Lung (tissue), 12 donors: ENCODE measurements around the gene DTYMK. TPM values are rescaled to one million over a fixed set of nuclear protein-coding genes. Genes with fewer than 3 reads are reported as not detected.

Source experiments
- ATAC-seq: fragments of 200-7000 bp; cut with Tn5 transposase; one replicate; pipeline ENCODE4 v1.9.1; 2020; ENCODE audit warnings: moderate number of reproducible peaks; ENCODE audit not compliant: insufficient read depth, low FRiP score
- DNase-seq, 3 donors: peaks; one replicate each; pipeline ENCODE4 v3.0.0-alpha.2; 2013 to 2017
- H3K27ac ChIP-seq, 2 donors: one replicate each; pipeline ENCODE4 v1.5.1; 2013; ENCODE audit warnings: mild to moderate bottlenecking in 2 of 2, moderate library complexity in 2 of 2, control low read depth in 1 of 2, inconsistent platforms in 1 of 2, low read depth in 1 of 2, low read length in 1 of 2
- H3K27me3 ChIP-seq, 3 donors: one replicate each; pipeline ENCODE4 v1.5.1; 2013; ENCODE audit warnings: low read length in 2 of 3; ENCODE audit not compliant: control insufficient read depth in 3 of 3, insufficient read depth in 3 of 3
- H3K36me3 ChIP-seq, 4 donors: one replicate each; pipeline ENCODE4 v1.5.1; 2013; ENCODE audit warnings: low read length in 4 of 4, mild to moderate bottlenecking in 1 of 4, moderate library complexity in 1 of 4; ENCODE audit not compliant: control insufficient read depth in 4 of 4, insufficient read depth in 4 of 4
- H3K4me1 ChIP-seq, 5 donors: one replicate each; pipeline ENCODE4 v1.5.1; 2013; ENCODE audit warnings: low read length in 5 of 5, mild to moderate bottlenecking in 2 of 5, moderate library complexity in 1 of 5; ENCODE audit not compliant: control insufficient read depth in 5 of 5, insufficient read depth in 5 of 5
- H3K4me3 ChIP-seq: one replicate; pipeline ENCODE4 v1.5.1; 2013; ENCODE audit warnings: mild to moderate bottlenecking, control low read depth, moderate library complexity
- H3K9ac ChIP-seq, 2 donors: one replicate each; pipeline ENCODE4 v1.5.1; 2013; ENCODE audit warnings: low read length in 2 of 2, control low read depth in 1 of 2; ENCODE audit not compliant: insufficient read depth in 1 of 2
- H3K9me3 ChIP-seq, 4 donors: one replicate each; pipeline ENCODE4 v1.5.1; 2013; ENCODE audit warnings: low read length in 3 of 4, mild to moderate bottlenecking in 1 of 4, moderate library complexity in 1 of 4; ENCODE audit not compliant: control insufficient read depth in 4 of 4, insufficient read depth in 3 of 4
- CTCF ChIP-seq: IDR thresholded peaks from 2 replicates; pipeline ENCODE4 v1.5.1; 2012; ENCODE audit warnings: mild to moderate bottlenecking; ENCODE audit errors: control extremely low read depth, extremely low read depth
- WGBS, 2 donors: extraction: QIAGEN DNeasy Blood & Tissue Kit; methylation state at CpG; one replicate each; pipeline ENCODE4 v1.1.7; 2013; 5-methylcytosine and 5-hydroxymethylcytosine counted together
- polyA plus RNA-seq, 2 donors: library from polyadenylated mRNA; stranded (reverse); fragments of 200-250 nt; gene quantifications; one replicate each; pipeline ENCODE4 v1.2.1, GENCODE V29; 2013
- total RNA-seq, 2 donors: library from RNA; depleted of rRNA in 1 of 2; stranded (reverse); fragments of >200 nt in 1 of 2; gene quantifications; one replicate each; pipeline ENCODE4 v1.2.1, GENCODE V29; 2014 to 2021
- donor health status: control.
- donor health status: control.
- donor health status: Bipolar disorder and iron deficiency.
- donor health status: healthy.
- donor health status: DM: yes; HTN: yes; CAD: no.

Gene DTYMK
- total and polyA plus RNA-seq, 4 donors, result 15.6 to 24.3 (median 19.7) TPM

- Histone ChIP-seq H3K4me3 (no peak overlapping the region), H3K27ac (no peak overlapping the region), H3K9me3 (no peaks in the 10 kb centered on the region), H3K4me1 (peaks cover 6 to 20% (median 12%) of the 10 kb centered on the region in 5 donors), H3K27me3 (no peaks in the 10 kb centered on the region), H3K9ac (no peak overlapping the region), H3K36me3 (peaks cover 0 to 7% (median 5%) of the 10 kb centered on the region in 4 donors)
- no peak for TF ChIP-seq CTCF
- DNase-seq, result no peak
- ATAC-seq, result no peak
- WGBS, 2 donors, result 88 to 95% methylated on average over 8 of the region's 8 CpGs
Observed at GRCh38 chr2:241640165-241640795, 46.3 kb downstream of the DTYMK start.

- no peak for DNase-seq
- Histone ChIP-seq H3K4me3 (no peak overlapping the region), H3K9ac (no peak overlapping the region), H3K36me3 (peaks cover 0 to 10% (median 4%) of the 10 kb centered on the region in 4 donors), H3K9me3 (no peaks in the 10 kb centered on the region), H3K4me1 (peaks cover 6 to 26% (median 15%) of the 10 kb centered on the region in 5 donors), H3K27ac (no peak overlapping the region), H3K27me3 (no peaks in the 10 kb centered on the region)
- no peak for ATAC-seq
- WGBS, 2 donors, result 96 to 97% methylated on average over 7 of the region's 7 CpGs
- TF ChIP-seq CTCF, result no peak
Observed at GRCh38 chr2:241639385-241639784, 47.2 kb downstream of the DTYMK start.

GRCh38 chr2:241638940-241639339 is 47.7 kb downstream of the DTYMK start:
- WGBS, 2 donors, result 96 to 97% methylated on average over 14 of the region's 14 CpGs
- no peak for TF ChIP-seq CTCF
- no peaks in the 10 kb centered on the region for H3K9me3 ChIP-seq
- peaks cover 0 to 13% (median 4%) of the 10 kb centered on the region in 4 donors for H3K36me3 ChIP-seq
- DNase-seq (no peak), ATAC-seq (no peak)
- H3K27ac ChIP-seq, result no peak overlapping the region
- no peak overlapping the region for H3K4me3 ChIP-seq
- no peaks in the 10 kb centered on the region for H3K27me3 ChIP-seq
- peaks cover 6 to 26% (median 16%) of the 10 kb centered on the region in 5 donors for H3K4me1 ChIP-seq
- no peak overlapping the region for H3K9ac ChIP-seq
